ENCODE measurements around the gene CLNK.

CLNK gene

DNA sequence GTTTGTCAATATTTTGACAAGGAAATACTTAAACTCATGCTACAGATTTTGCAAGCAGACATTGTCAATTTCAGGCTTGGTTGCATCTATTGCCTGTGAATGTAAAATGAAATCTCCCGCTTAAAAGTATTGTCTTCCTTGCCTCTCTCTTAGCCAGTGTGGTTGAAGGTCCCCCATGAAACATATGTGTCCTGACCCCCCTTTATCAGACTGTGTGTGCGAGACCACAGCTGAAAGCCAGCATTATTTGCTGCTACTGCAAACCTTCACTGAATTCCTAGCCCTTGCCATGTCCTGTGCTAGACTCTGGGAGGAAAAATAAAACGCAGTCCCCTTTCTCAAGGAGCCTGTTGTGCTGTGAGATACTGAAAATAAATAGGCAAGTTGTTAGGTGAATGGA lies 16.6 kb upstream of the CLNK start:
- no peak for DNase-seq

- no peak for DNase-seq
These were observed 13.6 kb upstream of the CLNK start for GRCh38 chr4:10698172-10698571.

- no peak for DNase-seq
These were observed 12.5 kb upstream of the CLNK start for GRCh38 chr4:10697086-10697485.

- DNase-seq, result no peak
These were observed 11.7 kb upstream of the CLNK start for GRCh38 chr4:10696253-10696652.

DNA sequence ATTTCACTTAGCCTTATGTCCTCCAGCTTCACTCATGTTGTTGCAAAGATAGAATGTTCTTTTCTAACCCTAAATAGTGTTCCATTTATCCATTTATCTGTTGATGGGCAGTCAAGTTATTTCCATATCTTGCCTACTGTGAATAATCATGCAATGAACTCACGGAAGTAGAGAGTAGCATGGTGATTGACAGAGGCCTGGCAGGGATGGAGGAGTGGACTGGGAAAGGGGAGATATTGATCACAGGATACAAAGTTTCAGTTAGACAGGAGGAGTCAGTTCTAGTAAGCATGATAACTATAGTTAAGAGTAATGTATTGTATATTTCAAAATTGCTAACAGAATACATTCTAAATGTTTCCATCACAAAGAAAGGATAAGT lies 10.3 kb upstream of the CLNK start:
- no peak for DNase-seq

DNA sequence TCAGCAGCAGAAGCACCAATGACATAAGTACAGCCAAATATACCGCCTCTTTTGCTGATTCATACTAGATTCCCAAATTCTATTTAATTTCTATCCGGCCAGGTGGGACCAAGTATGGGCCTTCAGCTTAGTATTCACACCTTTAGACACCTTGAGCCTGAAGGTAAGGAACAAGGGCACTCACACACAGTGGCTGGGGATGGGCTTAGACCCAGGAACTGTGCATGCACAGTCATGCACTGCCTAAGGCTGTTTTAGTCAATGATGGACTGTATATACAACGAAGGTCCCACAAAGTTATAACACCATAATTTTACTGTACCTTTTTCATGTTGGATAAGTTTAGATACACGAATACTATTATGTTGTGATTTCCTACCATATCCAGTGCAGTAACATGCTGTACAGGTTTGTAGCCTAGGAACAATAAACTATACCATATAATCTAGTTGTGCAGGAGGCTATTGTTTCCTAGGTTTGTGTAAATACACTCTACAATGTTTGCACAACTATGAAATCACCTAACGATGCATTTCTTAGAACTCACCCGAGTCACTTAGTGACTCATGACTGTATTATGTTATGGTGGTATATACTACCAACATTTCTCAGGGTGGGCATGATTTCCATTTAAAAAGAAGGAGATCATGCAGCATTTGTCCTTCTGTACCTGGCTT lies 9.7 kb upstream of the CLNK start:
- DNase-seq, result no peak

DNA sequence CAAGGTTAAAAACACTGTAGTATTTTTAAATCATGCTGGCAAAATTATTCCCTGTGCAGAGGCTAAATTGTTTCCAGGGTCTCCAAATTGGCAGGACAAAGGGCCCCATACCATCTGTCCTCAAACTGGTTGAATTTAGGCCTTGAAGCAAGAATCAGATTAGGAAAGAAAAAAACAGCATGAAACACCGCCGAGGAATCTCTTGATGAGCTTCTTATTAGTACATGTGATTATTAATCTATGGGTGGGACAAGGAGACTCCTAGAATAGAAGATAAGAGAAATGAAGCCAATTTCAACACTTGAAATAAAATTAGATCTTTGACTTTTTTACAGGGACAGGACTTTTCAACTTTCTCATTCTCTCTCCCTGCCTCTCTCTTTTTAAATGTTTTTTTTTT lies 7.1 kb upstream of the CLNK start:
- DNase-seq, result no peak

GRCh38 chr4:10690185-10690907 lies 5.8 kb upstream of the CLNK start:
- DNase-seq, result no peak

- no peak for DNase-seq
These were observed 4.3 kb upstream of the CLNK start for GRCh38 chr4:10688846-10689245.

DNA sequence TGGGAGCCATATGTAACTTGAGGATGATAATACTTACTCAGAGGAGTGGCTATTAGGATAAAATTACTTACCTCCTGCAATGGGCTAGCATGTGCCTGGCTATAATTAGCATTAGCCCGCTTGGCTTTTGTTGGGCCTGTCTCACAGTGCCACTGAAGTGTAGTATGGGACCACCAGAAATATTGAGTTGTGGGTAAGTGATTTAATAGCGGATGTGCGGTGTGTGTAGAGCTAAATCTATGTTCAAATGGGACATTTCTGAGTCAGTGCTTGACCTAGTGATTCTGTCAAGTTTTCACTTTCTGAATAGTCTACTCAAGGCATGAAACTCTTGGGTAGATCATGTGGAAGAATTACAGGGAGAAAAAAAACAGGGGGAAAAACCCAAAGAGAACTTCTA lies 3.5 kb upstream of the CLNK start:
- DNase-seq, result no peak

- no peak for DNase-seq
These were observed 3.0 kb upstream of the CLNK start for GRCh38 chr4:10687526-10687925.

DNA sequence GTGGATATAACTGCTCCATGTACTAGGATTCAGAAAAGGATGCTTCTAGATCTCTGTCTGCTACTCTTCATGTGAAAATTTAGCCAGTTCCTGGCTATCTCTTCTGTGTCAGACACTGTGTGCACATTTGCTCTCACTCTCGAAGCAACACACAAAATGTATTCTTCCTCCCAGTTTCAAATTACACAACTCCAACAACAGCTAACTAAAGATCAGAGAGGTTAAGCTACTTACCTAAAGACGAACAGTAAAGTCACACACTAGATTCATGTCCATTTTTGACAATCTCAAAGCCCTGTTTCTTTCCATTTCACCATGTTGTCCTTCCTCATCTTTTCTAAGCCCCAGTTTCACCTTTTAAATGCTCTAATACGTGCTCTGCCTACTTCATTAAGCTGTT lies 2.2 kb downstream of the CLNK start:
- DNase-seq, result no peak

DNA sequence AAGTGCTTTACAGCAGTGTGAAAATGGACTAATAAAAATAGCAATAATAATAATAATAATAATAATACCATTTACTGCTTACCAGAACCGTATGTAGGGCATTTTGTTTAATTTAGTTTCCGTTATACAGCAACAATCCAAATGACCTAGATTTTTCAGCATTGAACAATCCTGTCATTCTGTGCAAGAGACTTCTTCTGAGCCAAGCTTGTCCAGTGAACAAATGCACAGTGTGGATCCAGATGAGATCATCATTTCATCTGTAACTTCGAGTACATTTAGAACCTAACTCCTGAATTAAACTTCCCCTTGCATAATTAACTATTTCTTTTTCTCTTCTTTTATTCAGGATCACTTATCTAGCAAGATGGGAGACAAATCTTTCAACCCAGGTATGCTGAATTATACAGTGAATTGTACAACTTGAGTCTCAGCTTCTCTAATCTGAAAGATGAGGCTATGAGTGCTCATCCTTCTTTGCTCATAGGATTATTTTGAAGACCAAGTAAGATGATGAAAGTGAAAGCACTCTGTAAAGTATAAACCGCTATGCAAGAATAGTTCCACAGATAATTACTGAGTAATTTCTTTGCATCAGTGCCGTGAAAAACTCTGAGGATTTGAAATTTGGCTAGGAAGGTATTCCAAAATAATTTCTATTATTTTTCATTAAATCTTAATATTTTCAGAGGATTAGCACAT lies 6.6 kb downstream of the CLNK start:
- DNase-seq, result no peak

DNA sequence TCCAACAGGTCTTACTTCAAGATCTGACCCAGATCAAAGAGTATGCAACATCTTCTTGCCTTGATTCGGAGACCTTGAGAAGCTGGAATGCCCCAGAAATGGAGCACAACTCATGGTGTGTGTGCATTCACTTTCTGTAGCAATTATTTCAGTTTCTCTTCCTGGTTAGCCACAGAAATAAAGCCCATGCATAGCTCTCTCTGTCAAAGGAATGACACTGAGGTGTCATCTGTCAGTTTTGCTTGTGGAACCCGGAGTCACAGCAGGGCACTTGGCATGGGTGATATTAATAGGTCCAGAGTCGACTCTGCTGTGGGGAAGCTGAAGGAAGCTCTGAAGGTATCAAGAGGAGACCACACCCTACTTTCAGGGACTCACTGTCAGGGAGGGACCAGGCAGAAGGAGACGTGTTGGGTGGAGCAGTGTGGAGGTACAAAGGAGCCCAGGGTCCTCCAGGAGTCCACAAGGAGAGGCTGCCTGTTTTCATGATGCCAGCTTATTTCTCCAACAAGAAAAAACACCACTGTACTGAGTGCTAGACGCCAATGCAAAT lies 10.7 kb downstream of the CLNK start:
- no peak for DNase-seq

- DNase-seq, result no peak
These were observed 12.2 kb downstream of the CLNK start for GRCh38 chr4:10672379-10672778.

DNA sequence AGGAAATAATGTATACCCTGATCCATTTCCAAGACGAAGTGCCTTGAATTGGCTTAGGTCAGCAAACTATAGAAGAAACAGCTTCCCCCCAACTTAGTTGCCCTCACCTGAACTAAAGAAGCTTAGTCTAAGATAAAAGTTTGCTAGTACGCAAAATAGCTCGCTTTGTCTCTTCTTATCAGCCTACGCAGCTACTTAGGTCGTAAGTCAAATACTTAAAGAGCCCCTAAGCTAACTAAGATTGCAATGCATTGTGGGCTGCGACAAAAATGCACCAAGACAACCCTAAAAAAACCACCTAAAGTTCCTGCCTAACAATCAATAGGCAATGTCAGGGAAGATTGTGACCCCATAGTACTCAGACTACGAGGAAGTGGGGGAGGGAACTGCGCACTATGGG lies 12.8 kb downstream of the CLNK start:
- no peak for DNase-seq

DNA sequence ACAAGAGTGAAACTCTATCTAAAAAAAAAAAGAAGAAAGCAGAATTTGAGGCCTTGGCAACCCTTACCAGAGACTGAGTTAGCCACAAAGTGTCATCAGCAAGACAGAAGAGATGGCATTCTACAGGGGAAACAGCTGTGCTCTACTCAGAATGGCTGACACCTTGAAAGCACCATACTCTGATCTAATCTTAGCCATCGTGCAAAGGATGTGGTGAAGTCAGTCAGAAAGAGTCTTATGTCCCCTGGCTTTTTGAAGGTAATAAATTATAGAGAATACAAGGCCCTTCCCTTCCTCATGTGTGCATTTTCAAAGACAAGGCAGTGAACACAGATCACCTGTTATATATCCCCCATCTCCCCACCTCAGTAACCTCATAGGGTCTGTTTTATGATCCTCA lies 13.2 kb downstream of the CLNK start:
- no peak for DNase-seq

- DNase-seq, result no peak
These were observed 14.2 kb downstream of the CLNK start for GRCh38 chr4:10670321-10670720.

DNA sequence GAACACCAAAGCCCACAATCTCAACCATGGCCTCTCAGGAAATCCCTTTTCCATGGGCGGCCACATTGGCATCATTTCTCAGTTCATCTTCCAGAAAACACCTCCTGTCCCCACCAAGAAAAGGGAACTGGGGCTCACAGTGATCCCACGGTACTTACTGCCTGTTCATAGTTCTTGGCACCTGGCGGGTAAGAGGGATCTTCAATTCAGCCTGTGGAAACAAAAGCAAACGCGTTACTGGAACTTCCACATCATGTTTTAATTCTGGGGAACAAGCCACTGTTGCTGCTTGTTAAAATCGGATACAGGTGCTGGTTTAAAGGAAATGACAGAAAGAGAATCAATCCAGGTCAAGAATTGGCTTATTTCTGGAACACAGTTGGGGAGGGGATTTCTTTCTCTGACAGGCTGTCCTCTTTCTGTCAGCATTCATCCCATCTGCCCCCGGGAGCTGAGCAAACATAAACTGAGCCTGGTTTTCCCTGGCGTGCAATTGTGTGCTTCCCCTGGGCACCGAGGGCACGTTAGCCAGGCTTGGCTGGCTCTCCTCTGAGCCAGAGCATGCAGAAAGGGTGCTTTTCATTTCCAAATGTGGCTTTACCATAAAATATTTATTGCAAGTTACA lies 16.8 kb downstream of the CLNK start:
- no peak for DNase-seq

DNA sequence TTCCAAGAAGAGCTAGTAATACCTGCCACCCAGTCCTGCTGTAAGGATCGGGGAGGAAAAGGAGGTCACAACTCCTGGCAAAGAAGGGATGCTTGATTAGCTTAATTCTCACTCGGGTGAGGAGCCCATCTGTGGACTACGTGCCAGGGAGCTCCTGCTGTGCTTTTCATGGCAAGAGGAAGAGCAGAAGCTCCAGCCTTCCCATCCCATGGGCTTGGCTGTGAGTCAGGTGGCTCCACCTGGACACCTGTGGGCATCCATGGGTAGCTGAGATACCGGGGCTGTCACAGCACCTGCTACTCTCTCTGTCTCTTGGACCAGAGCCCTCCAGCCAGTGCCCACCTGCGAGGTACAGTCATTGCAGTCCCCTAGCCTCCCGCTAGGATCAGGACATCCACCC lies 18.0 kb downstream of the CLNK start:
- DNase-seq, result no peak

DNA sequence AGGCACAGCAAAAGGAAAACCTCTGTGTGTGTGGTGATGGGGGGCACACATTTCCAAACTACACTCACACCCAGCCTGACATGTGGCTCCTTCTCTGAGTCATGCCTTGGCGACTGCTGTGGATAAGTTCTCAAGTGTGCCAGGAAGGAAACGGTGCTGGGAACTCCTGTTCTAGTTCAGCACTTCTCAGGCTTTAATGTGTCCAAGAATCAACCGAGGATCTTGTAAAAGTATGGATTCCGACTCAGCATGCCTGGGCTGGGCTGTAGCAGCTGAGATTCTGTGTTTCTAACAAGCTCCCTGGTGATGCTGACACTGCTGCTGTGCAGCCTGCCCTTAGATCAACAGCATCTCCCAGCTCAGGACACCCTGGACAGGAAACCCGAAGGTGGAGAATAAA lies 20.2 kb downstream of the CLNK start:
- DNase-seq, result no peak

DNA sequence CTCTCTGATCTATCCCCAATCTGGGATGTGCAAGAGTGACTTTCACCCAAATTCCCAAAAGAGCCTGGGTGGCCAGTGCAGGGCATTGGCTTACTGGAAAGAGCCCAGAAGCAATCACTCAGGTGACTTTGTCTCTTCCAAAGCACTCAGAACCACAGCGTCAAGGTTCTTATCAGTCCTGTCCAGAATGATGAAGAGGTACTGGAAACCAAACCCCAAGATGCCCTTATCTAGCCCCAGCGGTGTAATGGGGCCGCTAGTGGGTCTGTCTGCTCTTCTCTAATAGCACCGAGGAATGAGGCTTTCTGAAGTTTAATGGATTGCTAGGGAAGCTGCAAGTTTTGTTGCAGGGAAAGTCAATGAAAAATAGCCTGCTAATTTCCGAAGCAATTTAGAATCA lies 21.6 kb downstream of the CLNK start:
- DNase-seq, result no peak

- DNase-seq, result no peak
These were observed 23.5 kb downstream of the CLNK start for GRCh38 chr4:10661047-10661446.

DNA sequence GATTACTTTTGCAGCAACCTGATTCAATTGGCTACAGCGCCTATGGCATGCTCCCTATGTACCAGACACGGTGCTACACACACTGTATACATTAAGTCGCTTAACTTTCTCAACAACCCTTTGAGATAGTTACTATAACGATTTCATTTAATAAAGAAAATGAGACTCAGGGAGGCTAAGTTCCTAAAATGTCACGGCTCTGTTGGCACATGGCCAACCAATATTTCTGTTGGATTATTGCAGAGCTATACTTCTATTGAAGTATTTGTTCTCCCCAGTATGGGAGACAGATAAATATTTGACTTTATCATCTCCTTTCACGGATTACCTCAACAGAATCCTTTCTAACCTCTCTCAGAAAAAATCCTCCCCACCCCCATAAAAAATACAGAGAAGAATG lies 25.3 kb downstream of the CLNK start:
- DNase-seq, result no peak

Measured in DMS79 treated with DMSO at 0.1 percent for 48 hours (cell line).